ENCODE results near the gene KAZN.

DNA sequence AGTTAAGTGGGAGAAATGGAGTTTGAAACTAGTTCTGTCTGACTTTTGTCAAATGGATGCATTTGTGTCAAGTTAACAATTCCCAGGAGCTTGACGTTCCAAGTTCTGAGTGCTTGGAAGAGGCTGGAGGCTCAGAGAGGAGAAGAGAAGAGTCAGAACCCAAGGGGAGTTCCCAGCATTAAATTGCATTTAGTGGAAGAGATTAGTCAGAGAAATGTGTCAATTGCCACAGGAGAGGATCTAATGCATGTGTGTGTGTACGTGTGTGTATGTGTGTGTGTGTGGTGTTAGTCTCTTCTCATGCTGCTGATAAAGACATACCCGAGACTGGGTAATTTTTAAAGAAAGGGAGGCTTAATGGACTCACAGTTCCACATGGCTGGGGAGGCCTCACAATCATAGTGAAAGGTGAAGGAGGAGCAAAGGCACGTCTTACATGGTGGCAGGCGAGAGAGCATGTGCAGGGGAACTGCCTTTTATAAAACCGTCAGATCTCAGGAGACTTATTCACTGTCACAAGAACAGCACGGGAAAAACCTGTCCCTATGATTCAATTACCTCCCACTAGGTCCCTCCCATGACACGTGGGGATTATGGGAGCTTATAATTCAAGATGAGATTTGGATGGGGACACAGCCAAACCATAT, 453.5 kb downstream of the KAZN start:
- TF ChIP-seq EZH2 (IDR thresholded peaks at IDR 0.05; ENCODE audit: borderline replicate concordance, low read length) (no peak), CTCF (IDR thresholded peaks at IDR 0.05; ENCODE audit: low read length) (no peak)
